Activated CD4-positive, alpha-beta T cell treated with anti-CD3 and anti-CD28 coated beads for 4 hours (primary cell): Measurements from ENCODE around the gene TBC1D23.
"Not testable (repeated sequence)": the region's sequence is repeated elsewhere in the genome, so short reads cannot be mapped to it uniquely, and the experiment has no call there.

Experiments
- DNase-seq, 2 donors: peaks; one replicate each; pipeline ENCODE4 v3.0.0-alpha.2; 2020

TBC1D23 gene

DNA sequence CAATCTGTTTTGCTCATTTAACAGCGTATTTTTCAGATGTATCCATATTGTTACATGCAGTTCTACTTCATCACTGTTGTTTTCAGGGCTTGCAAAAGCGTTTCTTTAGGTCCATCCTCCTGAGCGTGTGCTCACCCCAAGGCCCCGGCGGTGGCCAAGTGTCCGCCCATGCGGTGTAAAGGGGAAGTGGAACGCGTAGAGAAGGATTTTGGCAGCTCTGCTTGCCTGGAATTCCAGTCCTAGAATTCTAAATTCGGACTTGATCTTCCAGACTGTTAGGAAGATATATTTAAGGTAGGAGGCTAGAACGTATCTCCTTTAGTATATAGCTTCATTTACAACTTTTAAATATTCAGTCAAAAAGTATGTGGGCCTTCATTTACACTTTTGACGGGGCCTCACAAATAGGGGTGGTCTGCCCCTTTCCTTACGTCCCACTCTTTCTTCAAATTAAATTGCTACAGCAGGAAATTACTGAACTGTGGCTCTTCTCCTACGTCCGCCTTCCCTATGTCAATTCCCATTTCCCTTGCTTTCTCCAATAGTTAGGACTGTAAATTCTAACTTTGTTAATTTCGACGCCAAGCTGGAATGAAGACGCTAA is 609 bp upstream of the TBC1D23 start:
- DNase-seq = no peak

DNA sequence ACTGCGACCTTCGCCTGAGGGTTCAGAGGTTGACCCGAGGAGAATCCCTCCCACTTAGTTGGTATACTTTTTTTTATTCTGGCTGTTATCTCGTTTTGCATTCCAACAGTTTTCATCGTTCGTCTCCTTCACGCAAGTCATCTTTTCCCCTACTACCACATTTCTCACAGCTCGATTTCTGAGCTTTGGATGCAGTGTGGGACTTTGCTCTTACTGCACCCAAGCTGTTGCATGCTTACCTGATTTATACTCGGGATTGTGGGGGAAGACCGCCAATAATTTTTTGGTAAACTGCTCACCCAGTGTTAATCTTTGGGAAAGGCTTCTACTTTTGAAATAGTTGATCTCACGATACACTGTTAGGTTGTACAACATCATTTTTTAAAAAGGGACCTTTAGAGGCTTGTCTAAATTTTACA is 702 bp downstream of the TBC1D23 start:
- no peak for DNase-seq

DNA sequence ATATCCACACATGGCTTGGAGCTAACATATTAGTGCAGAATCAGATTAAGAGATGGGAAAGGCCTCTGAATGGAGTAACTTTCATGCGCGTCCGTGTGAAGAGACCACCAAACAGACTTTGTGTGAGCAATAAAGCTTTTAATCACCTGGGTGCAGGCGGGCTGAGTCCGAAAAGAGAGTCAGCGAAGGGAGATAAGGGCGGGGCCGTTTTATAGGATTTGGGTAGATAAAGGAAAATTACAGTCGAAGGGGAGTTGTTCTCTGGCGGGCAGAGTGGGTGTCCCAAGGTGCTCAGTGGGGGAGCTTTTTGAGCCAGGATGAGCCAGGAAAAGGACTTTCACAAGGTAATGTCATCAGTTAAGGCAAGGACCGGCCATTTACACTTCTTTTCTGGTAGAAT is 2.1 kb downstream of the TBC1D23 start:
- not testable (repeated sequence) for DNase-seq

DNA sequence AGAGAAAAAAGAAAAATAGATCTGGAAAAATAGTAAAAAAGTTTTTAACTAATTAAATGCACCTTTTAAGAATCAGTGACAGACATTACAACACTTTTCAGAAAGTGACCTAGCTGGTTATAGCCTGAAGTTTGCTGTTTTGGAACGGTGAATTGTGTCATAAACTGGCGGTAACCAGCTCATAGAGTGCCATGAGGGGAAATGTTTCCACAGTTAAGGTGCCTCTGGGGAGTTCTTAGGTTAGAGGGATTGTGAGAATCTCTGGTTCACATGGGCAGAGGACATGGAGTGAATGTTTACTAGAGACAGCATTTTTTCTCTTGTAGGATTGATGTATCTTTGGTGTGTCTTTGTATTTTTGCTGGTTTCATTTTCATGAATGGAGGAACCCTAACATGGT is 2.8 kb downstream of the TBC1D23 start:
- no peak for DNase-seq

DNA sequence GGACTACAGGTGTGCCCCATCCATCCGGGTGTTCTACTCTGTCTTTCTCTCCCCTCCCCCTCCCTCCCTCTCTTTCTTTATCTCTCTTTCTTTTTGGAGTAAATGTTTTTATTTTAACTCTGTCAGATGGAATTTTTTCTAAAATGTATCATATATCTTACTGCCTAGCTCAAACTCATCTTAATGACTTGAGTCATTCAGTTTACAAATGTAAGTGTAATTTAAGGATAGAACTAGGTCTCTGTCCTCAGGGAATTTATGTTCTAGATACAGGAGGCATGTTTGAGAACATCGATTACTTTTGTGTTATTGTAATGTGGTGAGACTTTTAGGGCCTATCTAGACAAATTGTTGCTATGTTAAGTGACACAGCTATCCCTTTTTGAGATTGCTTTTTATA is 3.5 kb downstream of the TBC1D23 start:
- DNase-seq = no peak

DNA sequence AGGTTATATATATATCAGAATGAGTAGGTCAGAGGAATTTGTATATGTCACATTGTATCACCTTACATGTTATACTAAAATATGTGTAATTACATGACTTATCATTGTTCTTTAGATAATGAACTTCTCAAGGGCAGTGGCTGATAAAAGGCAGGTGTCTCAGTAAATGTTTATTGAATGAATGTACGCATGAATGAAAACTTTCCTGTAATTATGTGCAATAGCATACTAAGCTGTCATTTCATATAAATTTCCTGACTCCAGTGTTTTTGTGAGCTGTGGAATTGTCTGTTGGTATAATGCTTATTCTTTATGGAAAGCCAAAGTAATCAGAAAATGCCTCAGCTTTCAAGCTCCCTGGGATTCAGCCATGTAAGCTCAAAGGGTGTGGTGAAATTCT is 4.2 kb downstream of the TBC1D23 start:
- no peak for DNase-seq

DNA sequence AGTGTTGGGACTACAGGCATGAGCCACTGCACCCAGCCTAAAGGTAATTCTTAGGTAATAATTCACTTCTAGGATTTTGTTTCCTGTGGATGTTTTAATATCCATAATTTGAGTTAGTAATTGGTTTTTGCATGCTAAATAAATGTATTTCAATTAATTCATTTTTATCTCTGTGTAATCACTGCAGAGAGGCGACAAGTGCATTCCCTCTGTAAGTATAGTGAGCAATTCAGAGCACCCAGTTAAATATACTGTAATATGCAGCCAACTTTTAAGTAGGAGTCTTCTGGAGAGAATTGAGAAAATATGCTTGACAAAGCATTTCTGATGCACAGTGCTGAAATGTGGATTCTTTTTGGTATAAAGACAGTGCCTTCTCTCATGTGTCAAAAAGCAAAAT is 5.7 kb downstream of the TBC1D23 start:
- no peak for DNase-seq

DNA sequence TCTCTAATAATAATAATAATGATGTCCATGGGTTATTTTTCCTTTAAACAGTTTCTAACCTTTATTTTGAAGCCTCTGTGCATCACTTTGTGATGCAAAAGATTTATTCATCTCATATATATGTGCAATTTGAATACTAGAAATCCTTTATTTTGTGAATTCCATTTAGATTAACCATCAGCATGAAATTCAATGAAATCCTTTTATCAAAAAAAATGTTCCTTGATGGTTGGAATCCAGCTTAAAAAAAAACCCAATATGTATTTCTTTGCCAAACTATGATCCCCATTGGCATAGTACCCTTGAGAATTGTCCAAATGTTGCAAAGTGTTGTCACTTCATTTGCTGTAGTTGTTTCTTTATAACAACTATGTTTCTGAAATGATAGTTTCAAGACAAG is 7.4 kb downstream of the TBC1D23 start:
- DNase-seq = no peak

DNA sequence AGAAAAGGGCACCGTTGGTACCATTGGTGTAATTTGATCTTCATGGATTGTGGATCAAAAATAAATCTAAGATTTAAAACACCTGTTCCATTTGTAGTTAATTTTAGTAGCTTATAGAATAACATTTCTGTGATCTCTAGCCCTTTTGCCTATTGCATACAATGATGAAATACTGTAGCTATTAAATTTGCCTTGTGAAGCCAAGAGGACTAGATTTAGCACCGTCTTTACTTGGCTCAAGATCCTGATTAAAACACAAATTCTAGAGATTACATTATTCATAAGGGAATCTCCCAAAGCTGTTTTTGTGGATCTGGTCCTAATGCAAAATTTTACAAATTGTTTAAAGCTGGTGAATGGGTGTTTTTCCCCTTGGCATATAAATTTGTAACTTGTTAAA is 8.2 kb downstream of the TBC1D23 start:
- no peak for DNase-seq

DNA sequence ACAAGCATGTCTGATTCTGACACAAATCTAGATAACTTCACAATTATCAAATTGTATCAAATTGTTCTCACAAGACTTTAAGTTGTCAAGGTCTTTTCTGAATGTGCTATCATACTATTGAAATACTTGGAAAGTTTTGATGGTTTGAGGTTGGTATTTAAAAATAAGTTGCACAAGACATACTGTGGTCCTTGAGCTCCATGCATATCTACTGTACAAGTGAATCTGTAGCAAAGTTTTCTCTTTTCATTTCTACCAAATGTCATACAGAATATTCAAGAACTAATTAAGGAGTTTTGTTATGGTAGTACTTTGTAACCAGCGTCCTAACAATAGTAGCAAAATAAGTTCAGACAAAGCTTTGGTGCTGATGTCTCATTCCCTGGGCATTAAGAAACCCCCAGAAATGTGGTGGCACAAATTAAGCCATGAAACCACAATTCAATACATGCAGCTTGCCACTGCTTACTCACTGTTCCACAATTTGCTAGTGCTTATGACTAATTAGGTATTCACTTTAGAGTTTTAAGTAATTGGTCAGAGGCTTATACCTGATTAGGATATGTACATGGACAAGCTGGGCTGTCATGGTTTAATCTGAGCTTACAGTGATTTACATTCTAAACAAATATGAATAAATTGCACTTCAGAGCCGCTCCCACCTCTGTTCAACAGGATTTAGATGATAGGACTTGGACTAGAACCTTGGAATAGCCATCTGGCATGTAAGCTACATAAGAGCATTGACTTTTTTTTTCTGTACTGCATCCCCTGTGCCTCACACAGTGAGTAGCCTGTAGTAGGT is 8.8 kb downstream of the TBC1D23 start:
- DNase-seq = no peak

DNA sequence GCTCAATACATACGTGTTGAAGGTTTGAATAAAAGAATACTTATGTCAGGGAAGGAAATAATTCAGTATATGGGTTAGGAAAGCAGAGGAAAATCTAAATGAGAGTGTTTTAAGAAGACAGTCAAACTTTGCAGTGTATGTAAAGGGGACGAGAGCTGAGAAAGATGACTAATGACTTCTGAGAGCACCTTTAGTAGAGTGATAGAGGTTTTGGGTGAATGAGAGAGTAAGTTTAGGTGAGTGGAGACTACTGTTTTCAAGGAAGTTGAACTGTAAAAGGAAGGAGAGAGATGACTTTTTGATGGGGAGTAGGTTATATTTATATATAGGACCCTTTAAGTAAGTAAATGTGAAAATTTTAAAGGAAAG is 9.4 kb downstream of the TBC1D23 start:
- no peak for DNase-seq

DNA sequence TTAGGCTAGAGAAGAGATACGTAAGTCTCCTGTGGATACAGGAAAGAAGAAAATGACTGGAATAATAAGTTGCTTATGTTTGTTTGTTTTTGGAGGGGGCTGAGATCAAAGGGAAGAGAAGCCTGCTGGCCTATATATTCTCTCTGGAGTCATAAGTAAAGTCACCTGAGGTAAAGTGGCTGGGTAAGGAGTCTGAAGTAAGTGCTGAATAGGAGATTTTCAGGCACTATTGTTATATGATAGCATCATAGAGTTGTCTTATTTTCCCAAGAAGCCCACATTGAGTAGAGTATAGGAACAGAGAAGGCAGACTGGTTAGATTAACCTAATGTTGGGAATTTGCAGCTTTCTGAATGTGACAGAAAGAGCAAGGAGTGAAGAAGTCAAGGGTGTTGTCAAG is 10.7 kb downstream of the TBC1D23 start:
- DNase-seq = no peak

DNA sequence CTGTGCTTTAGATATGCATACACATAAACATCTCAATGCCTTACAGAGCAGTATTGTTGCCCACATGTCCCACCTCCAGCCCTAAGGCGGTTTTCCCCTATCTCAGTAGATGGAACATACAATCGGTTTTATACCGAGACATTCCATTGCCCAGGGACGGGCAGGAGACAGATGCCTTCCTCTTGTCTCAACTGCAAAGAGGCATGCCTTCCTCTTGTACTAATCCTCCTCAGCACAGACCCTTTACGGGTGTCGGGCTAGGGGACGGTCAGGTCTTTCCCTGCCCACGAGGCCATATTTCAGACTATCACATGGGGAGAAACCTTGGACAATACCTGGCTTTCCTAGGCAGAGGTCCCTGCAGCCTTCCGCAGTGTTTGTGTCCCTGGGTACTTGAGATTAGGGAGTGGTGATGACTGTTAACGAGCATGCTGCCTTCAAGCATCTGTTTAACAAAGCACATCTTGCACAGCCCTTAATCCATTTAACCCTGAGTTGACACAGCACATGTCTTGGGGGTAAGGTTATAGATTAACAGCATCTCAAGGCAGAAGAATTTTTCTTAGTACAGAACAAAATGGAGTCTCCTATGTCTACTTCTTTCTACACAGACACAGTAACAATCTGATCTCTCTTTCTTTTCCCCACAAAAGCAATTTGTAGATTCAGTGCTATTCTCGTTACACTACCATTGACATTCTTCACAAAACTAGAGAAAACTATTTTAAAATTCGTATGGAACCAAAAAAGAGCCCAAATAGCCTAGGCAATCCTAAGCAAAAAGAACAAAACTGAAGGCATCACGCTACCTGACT is 12.2 kb downstream of the TBC1D23 start:
- not testable (repeated sequence) for DNase-seq

DNA sequence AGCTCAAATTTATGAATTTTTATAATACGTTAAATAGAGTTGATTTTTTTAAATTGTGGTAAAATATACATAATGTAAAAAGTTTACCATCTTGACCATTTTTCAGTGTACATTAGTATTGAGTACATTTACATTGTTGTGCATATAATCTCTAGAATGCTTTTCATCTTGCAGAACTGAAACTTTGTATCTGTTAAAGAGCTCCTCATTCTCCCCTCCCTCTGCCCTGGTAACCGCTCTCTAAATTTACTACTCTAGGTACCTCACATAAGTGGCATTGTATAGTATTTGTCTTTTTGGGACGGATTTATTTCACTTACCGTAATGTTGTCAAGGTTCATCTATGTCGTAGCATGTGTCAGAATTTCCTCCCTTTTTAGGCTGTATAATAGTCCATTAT is 13.6 kb downstream of the TBC1D23 start:
- DNase-seq = no peak

DNA sequence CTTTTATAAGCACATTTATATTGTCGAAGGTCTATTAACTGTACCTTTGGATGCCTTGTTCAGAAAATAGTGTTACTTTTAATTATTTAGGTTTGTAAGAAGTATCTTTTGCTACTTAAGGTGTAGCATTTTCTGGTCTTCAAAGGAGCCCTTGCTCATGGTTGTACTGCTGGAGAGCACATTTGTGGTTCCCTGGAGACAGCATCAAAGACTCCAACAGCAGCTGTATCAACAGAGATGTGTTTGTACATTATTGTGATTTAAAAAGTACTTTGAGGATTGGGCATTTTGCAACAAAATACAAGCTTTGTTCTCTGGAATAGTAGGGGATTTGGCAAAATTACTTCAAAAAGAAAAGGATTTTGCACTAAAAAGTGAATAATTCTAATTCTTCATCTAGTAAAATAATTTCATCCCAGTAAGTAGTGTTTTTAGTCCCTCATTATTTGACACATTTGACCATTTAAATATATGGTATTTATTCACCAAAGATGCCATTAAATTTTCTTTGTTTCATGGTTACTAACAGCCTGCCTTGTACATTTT is 16.5 kb downstream of the TBC1D23 start:
- no peak for DNase-seq

DNA sequence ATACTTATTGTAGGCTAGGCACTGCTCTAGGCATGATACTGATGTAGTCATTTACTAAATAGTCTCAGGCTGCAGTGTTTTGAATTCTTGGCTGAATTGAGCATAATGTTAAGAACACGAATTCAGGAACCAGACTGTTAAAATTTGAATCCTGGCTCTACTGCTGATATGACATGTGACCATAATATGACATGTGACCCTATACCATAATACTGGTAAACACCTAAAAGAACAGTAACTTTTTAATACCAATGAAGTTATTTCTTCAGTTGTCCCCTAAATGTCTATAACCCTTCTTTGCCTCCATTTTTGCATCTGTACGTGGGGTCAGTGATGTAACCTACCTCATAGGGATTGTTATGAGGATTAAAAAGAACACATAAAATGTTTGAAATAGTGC is 18.1 kb downstream of the TBC1D23 start:
- DNase-seq = no peak

DNA sequence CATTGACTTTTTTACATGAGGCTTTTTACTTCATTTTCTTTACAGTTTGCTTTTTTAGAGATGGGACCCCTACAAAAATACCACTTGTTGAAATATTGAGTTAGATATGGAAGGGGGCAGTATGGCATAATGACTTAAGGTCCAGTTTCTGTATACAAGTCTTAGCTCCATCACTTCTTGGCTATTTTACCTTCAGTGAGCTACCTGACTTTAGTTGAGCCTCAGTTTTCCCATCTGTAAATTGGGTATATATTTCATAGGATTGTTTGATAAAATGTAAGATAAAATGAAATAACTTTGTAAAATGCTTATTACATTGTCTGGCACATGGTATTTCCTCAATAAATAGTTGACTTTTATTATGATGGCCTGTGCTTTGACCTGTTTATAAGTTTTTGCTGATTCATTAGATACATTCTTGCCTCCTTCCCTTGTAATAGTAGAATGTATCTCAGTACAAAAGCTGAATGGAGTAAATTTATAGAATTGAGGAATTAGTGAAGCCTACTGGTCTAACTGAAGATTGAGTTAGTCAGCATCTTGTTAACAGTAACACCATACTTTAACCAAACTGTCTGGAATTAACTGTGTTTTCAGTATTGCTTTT is 27.6 kb downstream of the TBC1D23 start:
- no peak for DNase-seq

DNA sequence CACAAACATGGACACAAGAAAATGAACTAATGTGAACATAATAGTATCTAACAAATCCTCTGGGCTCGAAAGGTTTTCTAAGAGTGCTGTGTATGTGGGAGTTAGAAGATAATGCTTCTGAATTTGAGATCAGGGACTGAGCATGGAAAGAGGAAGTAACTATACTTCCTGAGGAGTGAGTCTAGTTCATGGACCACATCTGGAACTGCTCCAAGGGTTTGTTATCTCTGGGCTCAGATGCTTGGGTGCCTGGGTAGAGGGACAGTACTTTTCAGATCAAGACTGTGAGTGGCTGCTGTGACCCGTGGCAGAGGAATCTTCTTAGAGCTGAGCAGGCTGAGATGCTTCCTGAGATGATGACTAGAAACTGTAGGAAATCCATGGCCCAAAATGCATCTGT is 28.5 kb downstream of the TBC1D23 start:
- DNase-seq = no peak

DNA sequence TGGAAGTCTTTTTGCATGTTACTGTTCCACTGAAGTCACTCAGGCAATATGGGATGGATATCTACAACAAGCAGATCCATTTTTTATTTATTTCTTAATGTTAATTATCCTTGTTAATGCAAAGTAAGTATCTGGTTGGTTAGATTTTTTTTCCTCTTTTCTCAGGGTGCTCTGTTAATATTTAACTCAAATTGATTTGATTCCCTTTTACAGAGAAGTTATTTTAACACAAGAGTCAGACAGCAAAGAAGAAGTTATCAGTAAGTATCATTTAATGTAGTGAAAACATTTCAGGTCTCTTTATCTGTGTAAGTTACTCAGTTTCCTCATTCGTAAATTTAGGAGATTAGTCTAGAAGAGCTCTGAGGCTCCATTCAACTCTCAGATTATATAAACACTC is 34.3 kb downstream of the TBC1D23 start:
- DNase-seq = no peak

DNA sequence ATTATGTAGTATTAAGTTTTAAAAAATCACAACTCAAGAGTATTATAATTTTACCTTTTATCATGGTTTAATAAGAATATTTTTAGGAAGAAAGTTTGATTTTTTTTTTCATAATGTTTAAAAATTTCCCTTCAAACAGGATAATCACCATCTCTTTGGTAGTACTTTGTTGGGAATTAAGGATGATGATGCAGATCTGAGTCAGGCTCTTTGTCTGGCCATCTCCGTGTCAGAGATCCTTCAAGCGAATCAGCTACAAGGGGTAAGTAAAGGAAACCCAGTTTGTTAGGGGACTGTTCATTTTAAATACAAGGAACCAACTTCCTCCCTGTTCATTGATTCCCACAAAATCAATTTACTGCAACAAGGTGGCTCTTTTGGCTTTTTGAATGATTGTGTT is 37.0 kb downstream of the TBC1D23 start:
- no peak for DNase-seq

DNA sequence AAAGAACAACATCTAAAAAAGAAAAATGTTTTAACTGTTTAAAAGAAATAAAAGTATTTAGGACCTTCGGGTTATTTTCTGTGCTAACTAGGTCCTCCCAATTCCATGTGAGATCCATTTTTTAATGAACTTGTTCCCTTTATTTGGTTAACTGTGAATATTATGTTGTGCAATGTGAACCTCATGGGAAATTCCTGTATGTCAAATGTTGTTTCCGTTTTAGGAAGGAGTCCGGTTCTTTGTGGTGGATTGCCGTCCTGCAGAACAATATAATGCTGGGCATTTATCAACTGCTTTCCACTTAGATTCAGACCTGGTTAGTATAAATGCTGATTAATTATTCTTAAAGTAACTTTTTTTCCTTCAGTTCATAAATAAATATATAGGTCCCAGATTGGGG is 38.2 kb downstream of the TBC1D23 start:
- DNase-seq = no peak

DNA sequence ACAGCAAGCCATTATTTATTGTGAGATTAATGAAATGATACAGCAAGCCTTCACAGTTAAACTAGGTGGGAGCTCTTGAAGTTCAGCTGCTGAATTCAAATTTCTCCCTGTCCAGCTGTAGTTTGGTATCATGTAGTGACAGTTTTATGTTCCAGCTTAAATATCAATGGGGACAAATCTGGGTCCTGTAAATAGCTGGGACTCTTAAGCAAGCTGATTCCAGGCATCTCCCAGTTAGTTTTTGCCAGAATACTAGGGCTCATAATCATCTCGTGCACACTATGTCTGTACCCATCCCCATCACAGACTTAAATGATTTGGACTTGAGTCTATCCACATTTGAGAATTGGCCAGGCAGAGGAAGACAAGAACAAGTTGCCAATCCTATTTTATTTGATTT is 45.9 kb downstream of the TBC1D23 start:
- DNase-seq = no peak

DNA sequence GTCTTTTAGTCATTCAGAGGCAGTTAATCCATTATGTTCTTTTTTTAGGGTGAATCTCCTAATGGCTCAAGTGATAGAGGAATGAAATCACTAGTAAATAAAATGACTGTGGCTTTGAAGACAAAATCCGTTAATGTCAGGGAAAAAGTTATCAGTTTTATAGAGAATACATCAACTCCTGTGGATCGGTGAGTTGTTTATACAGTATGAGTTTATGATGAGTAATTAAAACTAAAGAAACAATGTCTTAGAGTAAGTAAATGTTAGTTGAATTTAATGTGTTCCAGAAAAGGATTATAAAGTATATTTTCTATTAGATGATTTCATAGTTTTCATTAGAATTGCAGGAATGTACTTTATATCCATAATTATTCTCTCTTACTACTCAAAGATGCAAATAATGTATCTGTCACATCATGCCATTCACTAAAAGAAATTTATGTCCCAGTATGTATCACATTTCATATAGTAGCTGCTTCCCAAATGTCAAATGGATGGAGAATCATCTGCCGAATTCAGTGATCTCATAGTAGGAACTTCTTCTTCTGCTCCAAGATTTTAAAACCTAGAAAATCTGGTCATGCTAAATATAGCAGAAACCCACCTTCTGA is 49.7 kb downstream of the TBC1D23 start:
- DNase-seq = no peak
